HG02981 (cell line): ENCODE data around the gene SMARCD1.
"Not testable (repeated sequence)": the region's sequence is repeated elsewhere in the genome, so short reads cannot be mapped to it uniquely, and the experiment has no call there.

Experiments used
- ATAC-seq: cut with Tn5 transposase; IDR thresholded peaks from one replicate; pipeline ENCODE4 v1.9.1; 2021; ENCODE audit warnings: mild to moderate bottlenecking, moderate library complexity; ENCODE audit not compliant: unreplicated experiment

Gene SMARCD1

GRCh38 chr12:50123203-50123602 is 38.1 kb downstream of the SMARCD1 start:
- ATAC-seq = no peak

- no peak for ATAC-seq
Observed at GRCh38 chr12:50127546-50127945, 42.4 kb downstream of the SMARCD1 start.

- ATAC-seq = no peak
Observed at GRCh38 chr12:50129290-50129689, 44.1 kb downstream of the SMARCD1 start.

- no peak for ATAC-seq
Observed at GRCh38 chr12:50132505-50133135, 47.5 kb downstream of the SMARCD1 start.

DNA sequence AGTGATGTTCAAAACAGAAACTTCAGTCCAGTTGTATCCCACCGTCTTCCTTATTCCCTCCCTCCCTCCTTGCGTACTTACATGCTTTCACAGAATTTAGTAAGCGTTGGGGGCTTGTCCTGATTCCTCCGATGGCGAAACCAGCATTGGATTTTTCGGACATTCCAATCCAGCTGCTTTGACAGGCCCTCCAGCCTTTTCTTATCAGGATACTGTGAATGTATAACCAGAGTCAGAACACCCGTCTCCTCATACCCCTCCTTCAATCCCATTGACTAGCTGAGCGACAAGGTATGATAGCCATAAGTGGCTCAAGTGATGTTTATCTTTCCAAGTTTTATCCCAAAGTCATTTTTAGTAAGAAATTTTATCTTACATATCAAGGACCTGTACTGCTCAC is 57.9 kb downstream of the SMARCD1 start:
- ATAC-seq = no peak

DNA sequence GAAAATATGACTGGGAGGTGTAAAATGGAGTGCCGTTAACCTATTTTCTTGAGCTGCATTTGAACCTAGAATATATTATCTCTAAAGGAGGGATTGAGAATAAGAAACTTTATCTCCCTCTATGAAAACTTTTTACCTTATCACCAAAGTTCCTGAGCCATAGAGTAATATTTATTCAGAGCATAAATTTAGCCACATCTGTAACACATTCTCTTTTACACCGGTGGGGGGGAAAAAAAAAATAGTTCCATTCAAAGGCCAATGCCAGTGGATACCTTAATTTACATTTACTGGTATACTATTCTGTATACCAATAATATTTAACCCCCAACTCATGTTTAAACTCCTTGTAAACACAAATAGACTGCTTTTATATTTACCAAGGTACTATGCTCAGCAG is 60.3 kb downstream of the SMARCD1 start:
- no peak for ATAC-seq

DNA sequence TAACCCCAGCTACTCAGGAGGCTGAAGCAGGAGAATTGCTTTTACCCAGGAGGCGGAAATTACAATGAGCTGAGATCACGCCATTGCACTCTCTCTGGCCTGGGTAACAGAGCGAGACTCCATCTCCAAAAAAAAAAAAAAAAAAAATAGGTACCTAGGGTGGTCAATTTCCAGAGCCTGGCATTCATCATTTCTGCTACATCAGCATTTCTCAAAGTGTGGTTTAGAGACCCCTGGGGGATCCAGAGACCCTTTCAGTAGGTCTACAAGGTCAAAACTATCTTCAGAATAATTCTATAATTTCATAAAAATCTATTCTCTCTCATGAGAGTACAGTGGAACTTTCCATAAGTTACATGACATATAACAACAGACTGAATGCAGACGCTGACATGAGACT is 62.1 kb downstream of the SMARCD1 start:
- ATAC-seq = no peak

- not testable (repeated sequence) for ATAC-seq
Observed at GRCh38 chr12:50148011-50148410, 62.9 kb downstream of the SMARCD1 start.

DNA sequence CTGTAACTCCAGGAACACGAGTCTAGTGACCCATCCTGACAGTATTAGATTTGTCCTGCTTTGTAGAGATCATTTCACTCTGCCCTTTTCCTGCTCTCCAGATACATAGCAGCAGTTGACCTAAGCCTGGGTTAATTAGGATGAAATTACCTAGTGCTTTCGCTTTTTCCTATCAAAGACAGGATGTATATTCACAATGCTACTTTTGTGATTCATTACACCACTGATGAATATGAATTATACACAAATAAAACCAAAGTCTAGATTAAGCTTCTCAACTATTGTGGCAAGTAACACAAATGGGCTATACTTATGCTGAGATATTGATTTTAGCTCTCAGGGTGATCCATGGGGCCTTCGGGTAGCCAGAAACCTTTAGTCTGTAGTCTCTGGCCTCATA is 64.2 kb downstream of the SMARCD1 start:
- no peak for ATAC-seq
